Measurements from ENCODE around the gene LRRIQ3. TPM values are rescaled to one million over a fixed set of nuclear protein-coding genes. Genes with fewer than 3 reads are reported as not detected.
"Not testable (repeated sequence)": the region's sequence is repeated elsewhere in the genome, so short reads cannot be mapped to it uniquely, and the experiment has no call there.

Gene LRRIQ3
- total RNA-seq, 1 experiment from 2014 or later, result 0.26 TPM

DNA sequence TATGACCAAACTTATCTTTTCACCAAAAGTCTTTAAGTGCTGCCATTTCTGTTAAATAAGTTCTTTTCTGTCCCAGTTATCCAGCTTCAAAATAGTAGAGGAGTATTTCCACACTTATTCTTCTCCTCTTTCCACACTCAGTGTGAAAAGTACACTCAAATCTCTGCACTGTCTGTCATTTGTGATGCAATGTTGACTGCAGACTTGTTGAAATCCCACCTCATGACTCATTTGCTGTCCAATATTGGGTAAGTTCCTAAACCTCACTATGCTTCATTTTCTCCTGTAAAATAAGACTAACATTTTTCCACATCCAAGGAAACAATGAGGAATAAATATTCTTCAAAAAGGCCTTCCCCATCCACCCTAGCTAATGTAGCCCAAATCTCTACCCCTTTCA is 17.5 kb downstream of the LRRIQ3 start:
- no peaks in the 10 kb centered on the region for H3K79me2 ChIP-seq (ENCODE audit: insufficient read depth, low read length)
- H3K9me3 Mint-ChIP-seq, result no peaks in the 10 kb centered on the region
- H3K23ac ChIP-seq (ENCODE audit: insufficient read length, low read depth, low read length), result no peak overlapping the region

DNA sequence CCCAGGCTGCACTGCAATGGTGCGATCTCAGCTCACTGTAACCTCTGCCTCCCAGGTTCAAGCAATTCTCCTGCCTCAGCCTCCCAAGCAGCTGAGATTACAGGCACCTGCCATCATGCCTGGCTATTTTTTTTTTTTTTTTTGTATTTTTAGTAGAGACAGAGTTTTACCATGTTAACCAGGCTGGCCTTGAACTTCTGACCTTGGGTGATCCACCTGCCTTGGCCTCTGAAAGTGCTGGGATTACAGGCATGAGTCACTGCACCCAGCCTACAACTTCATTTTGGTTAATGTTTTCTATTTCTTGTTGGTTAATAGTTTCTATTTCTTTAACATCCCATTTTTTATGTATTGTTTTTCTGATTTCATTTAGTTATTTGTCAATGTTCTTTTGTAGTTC is 23.6 kb downstream of the LRRIQ3 start:
- H3K9me3 Mint-ChIP-seq; H3K23me2 ChIP-seq (ENCODE audit: insufficient read length, low read depth, low read length, poor library complexity, severe bottlenecking): not testable (repeated sequence)
- no CpG with 5 or more reads among the region's 1 CpG for WGBS (ENCODE audit: extremely low coverage, insufficient read length, low lambda C conversion rate)

More for the DNA sequence above, 17.5 kb downstream of the LRRIQ3 start:
- Mint-ChIP-seq H3K27me3 (ENCODE audit: low read depth) (no peaks in the 10 kb centered on the region), H3K36me3 (ENCODE audit: insufficient read depth in 1 of 3, low read depth in 3 of 3) (no peaks in the 10 kb centered on the region), H3K27ac (no peak overlapping the region), H3K4me1 (no peaks in the 10 kb centered on the region), H3K4me3 (no peak overlapping the region)
- Histone ChIP-seq H3K4me2 (ENCODE audit: insufficient read depth, insufficient read length, low read length) (no peak overlapping the region), H3K9ac (ENCODE audit: extremely low read depth, insufficient read length, low read length) (no peak overlapping the region), H2AFZ (ENCODE audit: low read length) (no peak overlapping the region), H3K79me1 (ENCODE audit: insufficient read depth, low read depth, low read length, poor library complexity, severe bottlenecking) (no peaks in the 10 kb centered on the region), H4K5ac (ENCODE audit: insufficient read length, low read depth, low read length) (no peak overlapping the region), H3K23me2 (ENCODE audit: insufficient read length, low read depth, low read length, poor library complexity, severe bottlenecking) (no peaks in the 10 kb centered on the region), H3K14ac (ENCODE audit: insufficient read depth, low read length) (no peak overlapping the region), H4K91ac (ENCODE audit: insufficient read length, low read depth, low read length) (no peak overlapping the region), H3K27ac (ENCODE audit: insufficient read length, low read depth, low read length) (no peak overlapping the region), H4K8ac (replicated peaks; ENCODE audit: insufficient read length, low read depth, low read length) (no peak overlapping the region), H2BK12ac (ENCODE audit: insufficient read length, low read depth, low read length) (no peak overlapping the region), H2BK20ac (ENCODE audit: low read depth, low read length, poor library complexity, severe bottlenecking) (no peak overlapping the region), H4K20me1 (ENCODE audit: control insufficient read depth, insufficient read depth, insufficient read length) (no peaks in the 10 kb centered on the region), H2BK5ac (ENCODE audit: insufficient read length, low read length) (no peak overlapping the region), H2AK5ac (ENCODE audit: insufficient read length, low read length) (no peak overlapping the region), H3K9me3 (ENCODE audit: control insufficient read depth, low read depth, low read length) (no peaks in the 10 kb centered on the region), H3K18ac (ENCODE audit: insufficient read length, low read depth, low read length) (no peak overlapping the region), H3K56ac (ENCODE audit: insufficient read length, low read depth, low read length) (no peak overlapping the region), H2BK120ac (ENCODE audit: low read depth, low read length, poor library complexity, severe bottlenecking) (no peak overlapping the region), H3T11ph (ENCODE audit: low read length) (no peak overlapping the region), H3K4me1 (ENCODE audit: insufficient read depth, low read length) (no peaks in the 10 kb centered on the region), H3K27me3 (ENCODE audit: insufficient read depth, low read length) (no peaks in the 10 kb centered on the region), H2BK15ac (ENCODE audit: low read depth, low read length) (no peak overlapping the region), H3K4ac (ENCODE audit: low read depth, low read length) (no peak overlapping the region)
- DNase-seq, result no peak
- TF ChIP-seq, protein P1, sequence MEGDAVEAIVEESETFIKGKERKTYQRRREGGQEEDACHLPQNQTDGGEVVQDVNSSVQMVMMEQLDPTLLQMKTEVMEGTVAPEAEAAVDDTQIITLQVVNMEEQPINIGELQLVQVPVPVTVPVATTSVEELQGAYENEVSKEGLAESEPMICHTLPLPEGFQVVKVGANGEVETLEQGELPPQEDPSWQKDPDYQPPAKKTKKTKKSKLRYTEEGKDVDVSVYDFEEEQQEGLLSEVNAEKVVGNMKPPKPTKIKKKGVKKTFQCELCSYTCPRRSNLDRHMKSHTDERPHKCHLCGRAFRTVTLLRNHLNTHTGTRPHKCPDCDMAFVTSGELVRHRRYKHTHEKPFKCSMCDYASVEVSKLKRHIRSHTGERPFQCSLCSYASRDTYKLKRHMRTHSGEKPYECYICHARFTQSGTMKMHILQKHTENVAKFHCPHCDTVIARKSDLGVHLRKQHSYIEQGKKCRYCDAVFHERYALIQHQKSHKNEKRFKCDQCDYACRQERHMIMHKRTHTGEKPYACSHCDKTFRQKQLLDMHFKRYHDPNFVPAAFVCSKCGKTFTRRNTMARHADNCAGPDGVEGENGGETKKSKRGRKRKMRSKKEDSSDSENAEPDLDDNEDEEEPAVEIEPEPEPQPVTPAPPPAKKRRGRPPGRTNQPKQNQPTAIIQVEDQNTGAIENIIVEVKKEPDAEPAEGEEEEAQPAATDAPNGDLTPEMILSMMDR (conservative IDR thresholded peaks at IDR 0.05), result no peak

More for the DNA sequence above, 23.6 kb downstream of the LRRIQ3 start:
- H3K9me3 ChIP-seq (ENCODE audit: control insufficient read depth, low read depth, low read length); H2BK15ac ChIP-seq (ENCODE audit: low read depth, low read length); H3K56ac ChIP-seq (ENCODE audit: insufficient read length, low read depth, low read length); H3K4me2 ChIP-seq (ENCODE audit: insufficient read depth, insufficient read length, low read length); H3K9ac ChIP-seq (ENCODE audit: extremely low read depth, insufficient read length, low read length); H4K20me1 ChIP-seq (ENCODE audit: control insufficient read depth, insufficient read depth, insufficient read length); H3K4me1 ChIP-seq (ENCODE audit: insufficient read depth, low read length); H2BK12ac ChIP-seq (ENCODE audit: insufficient read length, low read depth, low read length); H3K4ac ChIP-seq (ENCODE audit: low read depth, low read length); H4K5ac ChIP-seq (ENCODE audit: insufficient read length, low read depth, low read length); H3K27me3 Mint-ChIP-seq (ENCODE audit: low read depth); H2BK5ac ChIP-seq (ENCODE audit: insufficient read length, low read length); H3K27ac ChIP-seq (ENCODE audit: insufficient read length, low read depth, low read length); H3K79me1 ChIP-seq (ENCODE audit: insufficient read depth, low read depth, low read length, poor library complexity, severe bottlenecking); H3K27me3 ChIP-seq (ENCODE audit: insufficient read depth, low read length); H4K8ac ChIP-seq (replicated peaks; ENCODE audit: insufficient read length, low read depth, low read length); H3K79me2 ChIP-seq (ENCODE audit: insufficient read depth, low read length); H2BK120ac ChIP-seq (ENCODE audit: low read depth, low read length, poor library complexity, severe bottlenecking); H3K14ac ChIP-seq (ENCODE audit: insufficient read depth, low read length); H4K91ac ChIP-seq (ENCODE audit: insufficient read length, low read depth, low read length); H3K36me3 Mint-ChIP-seq (ENCODE audit: insufficient read depth in 1 of 3, low read depth in 3 of 3); H3K4me1 Mint-ChIP-seq; H2AFZ ChIP-seq (ENCODE audit: low read length); H3K4me3 Mint-ChIP-seq; H3K27ac Mint-ChIP-seq; H2AK5ac ChIP-seq (ENCODE audit: insufficient read length, low read length); H3T11ph ChIP-seq (ENCODE audit: low read length); H3K23ac ChIP-seq (ENCODE audit: insufficient read length, low read depth, low read length); H3K18ac ChIP-seq (ENCODE audit: insufficient read length, low read depth, low read length); DNase-seq; H2BK20ac ChIP-seq (ENCODE audit: low read depth, low read length, poor library complexity, severe bottlenecking): not testable (repeated sequence)

Data from H9 (cell line).